Muscle layer of duodenum (tissue), 2 donors: ENCODE measurements around the gene PBX3.

ENCODE experiments used
- H3K27ac ChIP-seq: one replicate; pipeline ENCODE4 v1.7.0; 2013; ENCODE audit warnings: mild to moderate bottlenecking, low read length
- H3K27me3 ChIP-seq: one replicate; pipeline ENCODE4 v1.7.0; 2013; ENCODE audit warnings: low read depth, mild to moderate bottlenecking, control low read depth, low read length
- H3K36me3 ChIP-seq, 2 donors: one replicate each; pipeline ENCODE4 v1.7.0; 2013; ENCODE audit warnings: low read length in 2 of 2, control low read depth in 1 of 2, mild to moderate bottlenecking in 1 of 2; ENCODE audit not compliant: insufficient read depth in 2 of 2, control insufficient read depth in 1 of 2
- H3K4me1 ChIP-seq, 2 donors: one replicate each; pipeline ENCODE4 v1.7.0; 2013; ENCODE audit warnings: low read length in 2 of 2, mild to moderate bottlenecking in 2 of 2, control low read depth in 1 of 2, moderate library complexity in 1 of 2; ENCODE audit not compliant: insufficient read depth in 2 of 2, control insufficient read depth in 1 of 2
- H3K4me3 ChIP-seq, 2 donors: one replicate each; pipeline ENCODE4 v1.7.0; 2013; ENCODE audit warnings: low read length in 2 of 2, low read depth in 1 of 2, mild to moderate bottlenecking in 1 of 2
- H3K9me3 ChIP-seq, 2 donors: one replicate each; pipeline ENCODE4 v1.7.0; 2013; ENCODE audit warnings: low read length in 2 of 2, control low read depth in 1 of 2, mild to moderate bottlenecking in 1 of 2; ENCODE audit not compliant: control insufficient read depth in 1 of 2
- donor health status: healthy.

Gene PBX3

DNA sequence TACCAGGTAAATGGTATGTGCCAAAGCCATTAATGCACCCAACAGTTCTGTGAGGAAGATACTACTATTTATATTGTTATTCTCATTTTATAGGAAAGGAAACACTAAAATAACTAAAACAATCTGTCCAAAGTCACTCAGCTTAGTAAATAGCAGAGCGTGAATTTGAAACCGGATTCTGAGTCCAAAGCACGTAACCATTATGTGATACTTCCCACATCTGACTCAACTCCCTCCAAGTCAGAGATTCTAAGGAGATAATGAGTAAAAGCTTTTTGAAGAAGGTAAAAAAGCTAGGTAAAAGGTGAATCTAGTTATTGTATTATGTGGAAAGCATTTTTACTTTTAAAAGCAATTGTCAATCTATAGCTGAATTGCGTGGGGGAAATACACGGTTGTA is 208.9 kb downstream of the PBX3 start:
- peaks cover 0 to 28% of the 10 kb centered on the region in 2 donors for H3K4me1 ChIP-seq
- H3K27ac ChIP-seq, result no peak overlapping the region
- H3K27me3 ChIP-seq, result no peaks in the 10 kb centered on the region
- no peak overlapping the region for H3K4me3 ChIP-seq
- peaks cover 4 to 7% of the 10 kb centered on the region in 2 donors for H3K36me3 ChIP-seq
- H3K9me3 ChIP-seq, result no peaks in the 10 kb centered on the region

DNA sequence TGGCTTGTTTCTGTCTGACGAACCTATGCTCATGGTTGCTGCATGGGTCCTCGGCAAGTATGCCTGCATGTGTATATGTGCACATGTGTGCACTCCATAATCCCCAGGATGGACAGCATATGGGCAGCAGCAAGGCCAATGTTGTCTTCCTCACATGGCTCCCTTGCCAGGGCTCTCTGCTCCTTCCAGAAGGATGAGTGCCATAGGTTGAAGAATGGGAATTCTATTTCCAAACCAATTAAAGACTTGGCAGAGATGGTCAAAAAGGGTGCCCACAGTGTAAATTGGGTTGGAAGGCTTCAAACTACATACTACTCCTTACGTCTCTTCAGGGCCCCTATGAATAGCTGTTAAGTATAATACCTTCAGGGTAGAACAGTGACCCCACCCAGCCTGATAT is 212.1 kb downstream of the PBX3 start:
- Histone ChIP-seq H3K9me3 (no peaks in the 10 kb centered on the region), H3K4me1 (peaks cover 0 to 33% of the 10 kb centered on the region in 2 donors), H3K27me3 (no peaks in the 10 kb centered on the region), H3K36me3 (peaks cover 17 to 25% of the 10 kb centered on the region in 2 donors), H3K27ac (no peak overlapping the region), H3K4me3 (no peak overlapping the region)

DNA sequence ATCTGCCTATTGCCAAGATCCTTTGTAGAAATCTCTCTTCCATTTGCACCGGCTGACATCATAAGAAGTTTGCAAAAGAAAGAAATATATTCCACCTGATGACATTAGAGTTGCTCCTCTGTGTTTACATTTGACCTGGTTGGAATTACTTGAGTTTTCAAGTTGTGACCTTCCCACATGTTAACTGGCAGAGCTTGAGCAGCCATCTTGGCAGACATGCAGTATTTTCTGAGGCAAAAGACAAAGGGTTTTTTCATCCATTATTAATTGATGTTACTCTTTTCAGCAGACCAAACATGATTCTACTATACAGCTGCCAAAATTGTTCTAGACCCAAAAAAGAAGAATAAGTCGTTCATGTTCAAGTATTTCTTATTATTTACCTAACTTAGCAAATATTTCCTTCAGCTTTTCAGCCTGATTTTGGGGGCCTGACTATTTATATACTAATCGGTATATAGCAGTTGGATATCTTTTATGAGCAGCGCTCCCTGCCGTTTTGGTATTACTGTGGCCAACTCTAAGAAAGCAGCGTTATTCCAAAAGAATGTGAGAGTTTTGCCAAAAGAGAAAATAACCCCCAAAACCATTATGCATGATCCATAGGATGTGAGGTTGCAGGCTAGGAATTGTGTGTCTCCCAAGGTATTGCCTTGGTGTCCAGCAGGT is 212.9 kb downstream of the PBX3 start:
- Histone ChIP-seq H3K27me3 (no peaks in the 10 kb centered on the region), H3K4me1 (peaks cover 0 to 33% of the 10 kb centered on the region in 2 donors), H3K27ac (no peak overlapping the region), H3K4me3 (no peak overlapping the region), H3K36me3 (peaks cover 17 to 25% of the 10 kb centered on the region in 2 donors), H3K9me3 (no peaks in the 10 kb centered on the region)

DNA sequence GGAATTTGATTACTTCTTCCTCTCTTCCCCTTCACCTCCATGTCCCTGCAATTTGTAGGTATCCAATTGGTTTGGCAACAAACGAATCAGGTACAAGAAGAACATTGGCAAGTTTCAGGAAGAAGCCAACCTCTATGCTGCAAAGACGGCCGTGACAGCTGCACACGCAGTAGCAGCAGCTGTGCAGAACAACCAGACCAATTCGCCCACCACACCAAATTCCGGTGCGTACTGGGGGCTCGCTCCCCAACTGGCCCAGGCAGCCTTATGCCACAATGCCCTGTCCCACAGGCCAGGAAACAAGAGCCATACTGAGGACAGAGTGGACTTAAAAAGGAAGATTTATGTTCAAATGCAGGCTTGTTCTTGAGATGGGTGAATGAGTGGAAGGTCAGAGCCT is 213.5 kb downstream of the PBX3 start:
- Histone ChIP-seq H3K36me3 (peaks cover 17 to 25% of the 10 kb centered on the region in 2 donors), H3K9me3 (no peaks in the 10 kb centered on the region), H3K4me3 (no peak overlapping the region), H3K27me3 (no peaks in the 10 kb centered on the region), H3K27ac (no peak overlapping the region), H3K4me1 (peaks cover 0 to 33% of the 10 kb centered on the region in 2 donors)

DNA sequence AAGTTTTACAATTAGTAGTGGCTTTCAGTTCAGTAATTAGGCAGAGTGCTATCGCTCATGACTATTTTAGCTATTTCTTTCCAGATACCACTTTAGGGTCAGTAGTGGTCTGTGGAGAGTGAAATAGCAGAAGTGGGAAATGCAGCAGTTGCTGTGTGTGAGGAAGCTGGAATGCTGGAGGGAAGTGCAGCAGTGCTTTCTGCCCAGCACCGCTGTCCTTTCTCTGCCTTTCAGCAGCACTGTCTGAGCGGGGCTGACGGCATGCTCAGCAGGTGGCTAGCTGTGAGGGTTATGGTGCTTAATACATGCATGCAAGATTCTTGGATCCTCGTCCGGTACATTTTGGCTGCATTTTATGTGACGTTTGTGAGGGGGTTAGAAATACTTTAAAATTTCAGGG is 213.9 kb downstream of the PBX3 start:
- H3K4me3 ChIP-seq, result no peak overlapping the region
- peaks cover 0 to 33% of the 10 kb centered on the region in 2 donors for H3K4me1 ChIP-seq
- no peaks in the 10 kb centered on the region for H3K27me3 ChIP-seq
- peaks cover 17 to 25% of the 10 kb centered on the region in 2 donors for H3K36me3 ChIP-seq
- H3K9me3 ChIP-seq, result no peaks in the 10 kb centered on the region
- H3K27ac ChIP-seq, result no peak overlapping the region

DNA sequence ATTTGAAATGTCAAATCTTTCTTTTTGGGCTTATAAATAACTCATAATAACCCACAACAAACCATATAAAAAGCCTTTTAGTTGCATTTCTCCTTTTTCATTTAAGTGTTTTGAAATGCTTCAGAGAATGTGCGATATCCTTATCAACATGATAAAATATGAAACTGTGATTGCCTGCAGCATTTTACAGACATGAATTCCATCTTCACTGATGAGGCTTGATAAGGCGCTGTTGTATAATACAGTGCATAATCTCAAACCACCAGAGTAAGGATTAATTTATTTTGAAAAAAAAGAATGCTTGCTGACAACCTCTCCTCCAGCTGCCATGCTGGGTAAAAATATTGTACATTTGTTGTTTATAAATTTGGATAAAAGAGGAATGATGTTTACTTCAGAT is 216.8 kb downstream of the PBX3 start:
- Histone ChIP-seq H3K36me3 (peaks cover 22 to 25% of the 10 kb centered on the region in 2 donors), H3K4me1 (peaks cover 0 to 26% of the 10 kb centered on the region in 2 donors), H3K4me3 (no peak overlapping the region), H3K27me3 (no peaks in the 10 kb centered on the region), H3K27ac (no peak overlapping the region), H3K9me3 (no peaks in the 10 kb centered on the region)

DNA sequence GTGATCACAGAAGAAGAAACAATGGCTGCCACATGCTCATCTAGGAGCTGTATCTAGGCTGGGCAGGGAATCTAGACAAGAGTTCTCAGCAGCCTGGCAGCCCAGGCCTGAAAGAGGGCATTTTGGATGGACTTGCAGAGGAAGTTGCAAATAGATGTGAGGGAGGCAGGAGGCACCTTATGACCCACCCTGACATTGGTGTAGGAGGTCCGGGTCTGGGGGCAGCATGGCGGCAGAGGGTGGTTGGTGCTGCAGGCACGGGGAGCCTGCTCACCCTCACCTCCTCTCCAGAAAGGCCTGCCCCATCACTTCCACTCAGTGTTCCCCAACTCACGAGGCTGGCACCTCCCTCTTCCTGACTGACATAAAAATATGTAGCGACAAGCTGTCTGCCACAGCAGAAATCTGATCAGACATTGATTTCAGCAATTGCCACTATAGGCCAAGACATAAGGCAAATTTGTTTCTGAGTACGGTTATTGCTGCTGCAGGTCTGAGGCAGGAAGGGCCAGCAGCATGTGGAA is 217.6 kb downstream of the PBX3 start:
- peaks cover 22 to 25% of the 10 kb centered on the region in 2 donors for H3K36me3 ChIP-seq
- no peak overlapping the region for H3K4me3 ChIP-seq
- H3K27me3 ChIP-seq, result no peaks in the 10 kb centered on the region
- no peaks in the 10 kb centered on the region for H3K9me3 ChIP-seq
- peaks cover 0 to 18% of the 10 kb centered on the region in 2 donors for H3K4me1 ChIP-seq
- no peak overlapping the region for H3K27ac ChIP-seq

DNA sequence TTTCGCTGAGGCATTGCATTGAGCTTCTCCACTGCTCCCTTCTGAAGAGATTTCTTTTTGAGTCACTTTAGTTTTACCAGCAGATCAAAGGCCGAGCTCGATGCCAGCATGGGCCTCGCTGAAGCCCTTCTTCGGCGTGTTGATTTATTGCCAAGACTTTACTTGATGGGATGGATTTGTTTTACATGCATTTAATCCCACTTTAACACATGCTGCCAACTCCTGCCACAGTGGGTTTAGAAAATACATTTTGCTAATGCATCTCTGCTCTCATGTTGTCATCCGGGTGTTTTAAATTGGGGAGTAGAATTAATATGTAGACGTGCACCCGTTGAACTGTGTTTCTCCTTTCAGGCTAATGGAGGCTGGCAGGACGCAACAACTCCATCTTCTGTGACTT is 218.3 kb downstream of the PBX3 start:
- H3K9me3 ChIP-seq, result no peaks in the 10 kb centered on the region
- H3K4me1 ChIP-seq, result peaks cover 0 to 11% of the 10 kb centered on the region in 2 donors
- H3K27me3 ChIP-seq, result no peaks in the 10 kb centered on the region
- H3K36me3 ChIP-seq, result peaks cover 22 to 25% of the 10 kb centered on the region in 2 donors
- no peak overlapping the region for H3K27ac ChIP-seq
- no peak overlapping the region for H3K4me3 ChIP-seq

DNA sequence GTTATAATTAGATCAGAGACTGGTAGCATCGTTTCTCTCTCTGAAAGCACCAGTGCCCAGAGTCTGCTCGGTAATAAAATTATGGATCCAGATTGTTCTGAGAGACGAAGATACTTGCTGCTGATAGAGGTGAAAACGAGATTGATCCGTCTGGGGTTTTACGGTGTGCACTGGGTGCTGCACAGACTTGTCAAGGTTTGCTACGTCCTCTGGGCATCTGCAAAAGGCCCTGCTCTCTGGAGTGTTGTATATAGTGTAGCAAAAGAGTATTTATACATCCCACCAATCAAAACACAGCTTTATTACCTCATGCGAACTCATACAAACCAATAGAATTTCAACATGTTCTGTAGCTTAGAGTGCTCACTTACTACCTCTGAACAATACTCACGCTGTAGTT is 219.3 kb downstream of the PBX3 start:
- Histone ChIP-seq H3K27ac (no peak overlapping the region), H3K9me3 (no peaks in the 10 kb centered on the region), H3K4me3 (no peak overlapping the region), H3K27me3 (no peaks in the 10 kb centered on the region), H3K4me1 (peaks cover 0 to 1% of the 10 kb centered on the region in 2 donors), H3K36me3 (peaks cover 20 to 22% of the 10 kb centered on the region in 2 donors)

DNA sequence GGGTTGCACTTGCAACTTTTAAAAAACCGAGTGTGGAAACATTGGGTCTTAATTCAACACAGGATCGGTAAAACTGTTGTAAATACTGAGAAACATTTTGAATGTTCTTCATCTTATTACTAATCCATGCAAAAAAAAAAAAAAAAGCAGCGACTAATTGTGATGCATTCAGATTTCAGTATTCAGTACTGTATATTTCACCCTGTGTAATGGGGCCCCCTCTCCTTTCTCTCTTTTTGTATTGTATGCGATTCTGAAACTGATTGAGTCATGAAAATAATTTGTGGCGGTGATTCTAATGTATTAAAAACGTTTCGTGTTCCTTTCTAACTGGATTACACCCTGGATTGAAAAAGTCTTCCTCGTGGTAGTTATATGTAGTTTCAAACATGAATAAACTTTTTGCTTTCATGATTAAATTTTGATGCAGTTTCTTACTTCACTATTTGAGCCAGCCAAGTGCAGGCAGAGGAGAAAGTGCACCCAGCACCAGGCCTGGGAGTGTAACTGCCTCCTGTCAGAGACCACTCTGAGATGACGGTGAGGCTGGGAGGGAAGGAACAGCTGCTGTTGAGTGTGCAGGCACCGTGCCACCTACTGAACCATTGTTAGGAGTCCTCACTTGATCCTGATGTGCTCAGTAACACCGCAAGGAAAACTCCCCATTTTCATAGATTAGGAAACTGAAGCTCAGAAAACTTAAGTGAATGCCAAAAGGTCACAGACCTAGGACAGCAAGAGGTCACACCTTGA is 220.0 kb downstream of the PBX3 start:
- no peaks in the 10 kb centered on the region for H3K27me3 ChIP-seq
- no peak overlapping the region for H3K27ac ChIP-seq
- H3K36me3 ChIP-seq, result peaks cover 14 to 22% of the 10 kb centered on the region in 2 donors
- H3K4me1 ChIP-seq, result no peaks in the 10 kb centered on the region
- no peaks in the 10 kb centered on the region for H3K9me3 ChIP-seq
- no peak overlapping the region for H3K4me3 ChIP-seq

DNA sequence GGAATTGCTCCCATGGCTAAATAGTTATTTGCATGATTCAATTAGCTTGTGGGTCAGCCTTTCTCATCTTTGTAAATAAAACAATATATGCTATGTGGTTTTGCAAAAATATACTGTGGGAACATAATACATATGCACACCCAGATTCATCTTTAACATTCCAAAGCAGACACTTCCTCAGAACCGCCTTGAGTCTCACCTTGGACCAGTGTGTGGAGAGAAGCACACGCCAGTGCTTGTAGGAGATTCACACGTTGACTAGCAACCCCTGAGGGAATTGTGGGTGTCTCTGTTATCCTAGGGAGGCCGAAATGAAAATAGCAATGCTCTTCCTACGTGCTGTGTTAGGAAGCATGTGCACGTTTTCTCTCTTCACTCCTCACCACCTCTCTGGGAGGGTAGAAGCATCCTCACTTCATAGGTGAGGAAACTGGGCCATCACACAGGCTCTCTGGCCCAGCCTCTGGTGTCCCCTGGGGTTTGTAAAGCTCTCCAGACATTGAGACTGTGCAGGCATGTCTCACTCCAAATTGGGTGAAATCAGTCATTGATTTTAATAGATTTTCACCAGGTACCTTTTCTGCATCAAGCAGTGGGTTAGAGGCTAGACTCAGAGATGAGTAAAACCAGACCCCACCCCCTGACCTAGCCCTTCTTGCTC is 221.7 kb downstream of the PBX3 start:
- Histone ChIP-seq H3K27me3 (no peaks in the 10 kb centered on the region), H3K36me3 (peaks cover 0 to 12% of the 10 kb centered on the region in 2 donors), H3K4me3 (no peak overlapping the region), H3K9me3 (no peaks in the 10 kb centered on the region), H3K27ac (no peak overlapping the region), H3K4me1 (no peaks in the 10 kb centered on the region)
